Measurements from ENCODE around the gene ALPK3.
"Not testable (repeated sequence)": the region's sequence is repeated elsewhere in the genome, so short reads cannot be mapped to it uniquely, and the experiment has no call there.

Gene ALPK3

DNA sequence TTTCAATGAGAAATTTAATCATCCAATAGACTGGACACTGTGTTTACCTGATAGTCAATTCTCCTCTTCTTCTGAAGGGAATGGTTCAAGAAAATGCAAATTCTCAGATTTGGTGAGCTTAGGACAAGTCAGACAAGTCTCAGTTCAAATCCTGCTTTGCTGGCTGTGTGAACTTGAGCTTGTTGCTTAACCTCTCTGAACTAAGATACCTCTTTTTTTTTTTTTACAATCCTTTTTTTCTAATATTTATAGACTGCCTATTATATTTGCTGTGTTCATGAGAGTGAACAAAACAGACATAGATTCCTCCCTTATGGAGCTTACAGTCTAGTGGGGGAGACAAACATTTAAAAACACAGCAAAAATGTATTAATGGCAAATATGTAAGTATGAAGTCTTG is 59.1 kb downstream of the ALPK3 start:
- no peak for DNase-seq

DNA sequence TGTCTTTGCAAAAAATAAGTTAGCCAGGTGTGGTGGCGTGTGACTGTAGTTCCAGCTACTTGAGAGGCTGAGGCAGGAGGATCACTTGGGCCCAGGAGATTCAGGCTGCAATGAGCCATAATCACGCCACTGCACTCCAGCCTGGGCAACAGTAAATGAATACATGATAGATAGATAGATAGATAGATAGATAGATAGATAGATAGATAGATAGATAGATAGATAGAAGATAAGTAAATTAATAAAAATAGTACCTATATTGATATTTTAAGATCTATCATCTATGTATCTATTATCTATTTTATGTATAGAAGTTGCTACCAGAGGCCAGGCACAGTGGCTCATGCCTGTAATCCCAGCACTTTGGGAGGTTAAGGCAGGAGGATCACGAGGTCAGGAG is 60.5 kb downstream of the ALPK3 start:
- DNase-seq, result not testable (repeated sequence)

- peak; percentile 48 for DNase-seq
Measured at GRCh38 chr15:84878504-84878903, 61.3 kb downstream of the ALPK3 start.

DNA sequence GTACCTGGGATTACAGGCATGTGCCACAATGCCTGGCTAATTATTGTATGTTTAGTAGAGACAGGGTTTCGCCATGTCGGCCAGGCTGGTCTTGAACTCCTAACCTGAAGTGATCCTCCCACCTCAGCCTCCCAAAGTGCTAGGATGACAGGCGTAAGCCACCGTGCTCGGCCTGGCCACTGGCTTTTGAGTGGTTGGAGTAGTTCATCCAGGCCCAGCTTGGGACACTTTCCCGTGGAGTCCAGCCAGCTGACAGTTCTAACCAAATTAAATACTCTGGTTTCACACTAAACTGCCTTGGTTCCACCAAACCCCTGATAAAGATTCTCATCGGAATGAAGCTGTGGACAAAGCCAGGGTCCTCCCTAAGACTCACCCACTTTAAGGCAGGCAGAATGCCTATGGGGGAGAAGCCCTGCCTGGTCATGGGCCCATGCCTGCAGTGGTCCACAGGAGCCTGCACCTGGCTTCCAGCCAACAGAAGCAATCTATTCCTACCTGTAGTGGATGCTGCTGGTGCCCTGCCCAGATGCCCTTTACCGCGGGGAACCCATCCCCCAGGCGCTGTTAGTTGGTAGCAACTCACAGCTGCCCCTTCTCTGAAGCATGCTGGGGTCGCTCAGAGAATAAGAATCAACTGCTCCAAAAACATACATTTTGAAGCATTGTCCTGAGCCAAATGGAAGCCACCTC is 62.1 kb downstream of the ALPK3 start:
- no peak for DNase-seq

- DNase-seq, result no peak
Measured at GRCh38 chr15:84880007-84880406, 62.9 kb downstream of the ALPK3 start.

GRCh38 chr15:84880822-84881519 is 63.8 kb downstream of the ALPK3 start:
- no peak for DNase-seq

DNA sequence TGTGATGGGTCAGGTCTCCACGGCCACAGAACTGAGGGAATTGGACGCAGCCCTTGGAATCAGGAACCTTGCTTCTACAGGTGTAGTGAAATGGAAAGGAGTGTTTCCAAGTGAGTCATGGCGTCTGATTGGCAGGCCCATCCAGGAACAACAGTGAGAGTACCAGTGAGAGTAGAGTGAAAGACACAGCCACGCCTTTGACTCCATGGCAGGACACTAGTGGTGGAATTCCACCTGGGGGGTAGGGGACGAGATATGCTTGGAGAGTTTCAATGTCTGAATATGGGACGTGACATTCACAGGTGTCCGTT is 64.3 kb downstream of the ALPK3 start:
- no peak for DNase-seq

- no peak for DNase-seq
Measured at GRCh38 chr15:84883466-84883865, 66.3 kb downstream of the ALPK3 start.

DNA sequence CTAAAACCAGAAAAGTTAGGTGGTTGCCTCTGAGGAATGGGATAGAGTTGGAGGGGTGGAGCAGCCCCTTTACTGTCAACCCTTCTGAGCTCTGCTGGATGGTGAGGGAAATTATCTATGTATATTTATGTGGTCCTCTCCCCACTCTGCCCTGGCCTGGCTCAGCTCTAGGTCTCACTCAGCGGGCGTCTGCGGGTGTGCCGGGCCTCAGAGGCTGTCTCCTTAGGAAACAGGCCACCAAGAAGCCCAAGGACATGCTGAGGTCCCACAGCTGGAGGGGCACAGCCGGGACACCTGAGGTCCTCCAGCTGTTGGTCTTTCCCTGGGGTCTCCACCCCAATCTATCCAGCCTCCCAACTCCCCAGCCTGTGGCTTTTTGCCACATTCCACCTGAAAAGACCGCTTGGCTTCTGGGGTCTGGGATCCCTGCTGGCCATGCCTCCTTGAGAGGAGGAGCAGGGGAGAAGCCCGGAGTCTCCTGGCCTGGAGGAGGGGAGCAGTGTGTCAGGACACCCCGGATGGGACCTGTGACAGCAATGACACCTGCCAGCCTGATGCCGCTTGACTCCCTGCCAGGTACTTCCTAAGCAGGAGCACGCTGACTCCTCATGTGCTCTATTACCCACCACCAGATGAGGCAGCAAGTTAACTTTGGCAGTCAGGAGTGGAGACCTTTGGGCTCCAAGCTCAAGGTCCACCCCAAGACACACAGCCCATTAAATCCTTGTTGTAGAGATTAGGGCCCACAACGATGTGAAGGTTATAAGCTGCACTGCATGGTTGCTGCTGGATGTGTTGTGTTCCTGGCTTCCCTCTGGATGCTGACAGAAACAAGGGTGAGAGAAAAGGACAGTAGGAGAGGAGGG is 67.0 kb downstream of the ALPK3 start, which contains the start of gene SLC28A1:
Gene SLC28A1, plus strand, starts transcription at position 747 of the 866 bp plus-strand sequence. CDS start 3,099 bp downstream, outside the sequence.
- no peak for DNase-seq

GRCh38 chr15:84885801-84886200 is 68.6 kb downstream of the ALPK3 start:
- no peak for DNase-seq

GRCh38 chr15:84886211-84886983 is 69.2 kb downstream of the ALPK3 start:
- no peak for DNase-seq

DNA sequence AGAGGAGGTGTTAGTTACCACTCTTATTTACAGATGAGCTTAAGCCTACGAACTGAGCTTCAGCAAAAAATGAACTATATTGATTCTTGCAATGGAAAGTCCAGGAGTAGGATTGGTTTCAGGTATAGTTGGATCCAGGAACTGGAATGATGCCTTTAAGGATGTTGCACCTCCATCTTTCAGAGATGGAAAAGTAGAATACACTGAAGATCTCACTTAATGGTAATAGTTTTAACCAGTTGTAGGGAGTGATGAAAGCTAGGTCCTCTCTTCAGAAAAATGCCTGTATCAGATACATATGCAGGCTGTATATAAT is 69.8 kb downstream of the ALPK3 start:
- no peak for DNase-seq

- no peak for DNase-seq
Measured at GRCh38 chr15:84887938-84888337, 70.8 kb downstream of the ALPK3 start.

DNA sequence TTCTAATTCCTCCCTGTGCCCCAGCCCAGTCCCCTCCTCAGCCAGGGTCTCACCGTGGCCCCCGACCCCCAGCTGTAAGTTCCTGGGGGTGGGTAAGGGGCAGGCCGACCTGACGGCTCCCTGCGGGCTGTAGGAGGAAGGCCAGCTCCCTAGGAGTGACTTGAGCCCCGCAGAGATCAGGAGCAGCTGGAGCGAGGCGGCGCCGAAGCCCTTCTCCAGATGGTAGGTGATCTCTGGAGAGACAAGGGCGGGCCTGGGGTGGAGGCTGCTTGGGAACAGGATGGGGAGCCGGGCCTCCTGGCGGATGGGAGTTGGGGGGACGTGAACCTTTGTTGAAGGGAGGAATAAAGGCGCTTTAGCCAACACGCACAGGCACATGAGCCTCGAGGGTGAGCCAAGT is 71.5 kb downstream of the ALPK3 start:
- DNase-seq, result no peak

DNA sequence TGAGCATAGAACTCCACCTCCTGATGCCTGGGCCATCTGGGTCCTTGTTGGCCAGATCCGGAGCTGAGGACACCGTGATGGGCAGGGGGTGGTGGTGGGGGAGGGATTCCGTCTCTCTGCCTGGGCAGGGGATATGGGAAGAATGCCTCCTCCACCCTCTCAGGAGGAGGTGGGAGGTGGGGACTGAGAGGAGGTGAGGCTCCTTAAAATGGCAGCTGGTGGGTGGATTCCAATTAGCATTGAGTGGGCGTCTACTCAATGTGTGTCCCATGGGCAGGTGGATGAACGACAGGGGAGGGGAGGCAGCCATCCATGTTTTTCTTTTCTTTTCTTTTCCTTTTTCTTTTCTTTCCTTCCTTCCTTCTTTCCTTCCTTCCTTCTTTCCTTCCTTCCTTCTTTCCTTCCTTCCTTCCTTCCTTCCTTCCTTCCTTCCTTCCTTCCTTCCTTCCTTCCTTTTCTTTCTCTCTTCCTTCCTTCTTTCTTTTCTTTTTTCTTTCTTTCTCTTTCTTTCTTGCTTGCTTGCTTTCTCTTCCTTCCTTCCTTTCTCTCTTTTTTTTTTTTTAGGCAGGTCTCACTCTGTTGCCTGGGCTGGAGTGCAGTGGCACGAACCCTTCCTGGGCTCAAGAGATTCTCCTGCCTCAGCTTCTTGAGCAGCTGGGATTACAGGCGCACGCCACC is 72.3 kb downstream of the ALPK3 start:
- DNase-seq, result no peak

DNA sequence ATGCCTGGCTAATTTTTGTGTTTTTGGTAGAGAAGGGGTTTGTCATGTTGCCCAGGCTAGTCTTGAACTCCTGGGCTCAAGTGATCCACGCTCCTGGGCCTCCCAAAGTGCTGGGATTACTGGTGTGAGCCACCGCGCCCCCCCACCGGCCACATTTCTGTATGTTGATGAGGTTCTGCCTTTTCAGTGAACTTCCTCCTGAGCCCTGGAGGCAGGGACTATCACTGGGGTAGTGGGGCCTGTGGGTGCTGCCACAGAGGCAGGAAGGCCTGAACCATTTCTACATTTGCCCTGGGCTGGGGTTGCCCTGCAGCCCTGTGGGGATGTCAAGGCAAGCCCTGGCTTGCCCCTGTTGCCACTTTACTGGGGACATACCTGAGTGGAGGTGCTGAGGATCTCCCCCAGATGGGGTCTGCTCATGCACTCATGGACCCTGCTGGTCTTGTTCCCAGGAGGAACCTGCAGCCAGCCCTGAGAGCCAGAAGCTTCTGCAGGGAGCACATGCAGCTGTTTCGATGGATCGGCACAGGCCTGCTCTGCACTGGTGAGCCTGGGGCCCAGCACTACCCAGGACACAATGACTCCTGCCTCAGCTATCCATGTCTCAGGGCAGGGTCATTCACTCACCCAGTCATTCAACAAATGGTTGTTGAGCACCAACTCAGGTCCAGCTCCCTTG is 73.0 kb downstream of the ALPK3 start:
- peak; percentile 3 for DNase-seq

DNA sequence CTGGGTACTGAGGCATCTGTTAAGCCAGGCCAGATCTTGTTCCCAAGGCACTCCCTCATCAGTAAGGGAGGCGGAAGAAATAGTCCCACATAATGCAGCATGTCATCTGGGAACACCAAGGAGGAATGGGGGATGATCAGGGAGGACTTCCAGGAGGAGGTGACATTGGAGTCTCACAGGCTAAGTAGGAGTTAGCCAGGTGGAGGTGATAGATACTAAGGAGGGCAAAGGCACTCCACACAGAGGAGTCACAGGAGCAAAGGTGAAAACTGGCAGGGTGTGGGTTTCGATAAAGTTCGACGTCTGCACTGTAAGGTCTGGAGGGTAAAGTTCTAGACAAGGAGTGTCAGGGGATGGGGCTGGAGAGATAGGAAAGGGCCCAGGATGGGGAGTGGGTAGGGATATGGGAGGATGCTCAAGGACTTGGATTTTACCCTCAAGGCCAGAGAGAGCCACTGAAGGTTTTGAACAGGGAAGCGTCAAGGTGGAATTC is 73.6 kb downstream of the ALPK3 start:
- no peak for DNase-seq

DNA sequence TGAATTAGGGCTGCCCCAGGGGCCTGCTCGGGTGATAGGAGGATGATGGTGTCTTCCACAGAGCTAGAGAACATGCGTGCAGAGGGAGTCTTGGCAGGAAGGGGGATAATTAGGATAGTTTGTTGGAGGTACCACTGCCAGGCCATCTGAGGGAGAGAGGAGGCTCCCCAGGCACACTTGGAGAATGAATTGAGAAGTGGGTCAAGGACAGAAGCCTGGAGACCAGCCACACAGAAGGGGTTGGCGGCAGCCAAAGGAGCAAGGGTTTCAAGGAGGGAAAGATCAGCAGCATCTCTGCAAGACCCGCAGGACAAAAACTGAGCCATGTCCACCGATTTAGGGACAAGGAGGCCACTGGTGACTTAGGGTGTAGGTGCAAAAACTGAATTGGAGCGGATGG is 74.2 kb downstream of the ALPK3 start:
- DNase-seq, result no peak

- DNase-seq, result no peak
Measured at GRCh38 chr15:84892786-84893307, 75.7 kb downstream of the ALPK3 start.

DNA sequence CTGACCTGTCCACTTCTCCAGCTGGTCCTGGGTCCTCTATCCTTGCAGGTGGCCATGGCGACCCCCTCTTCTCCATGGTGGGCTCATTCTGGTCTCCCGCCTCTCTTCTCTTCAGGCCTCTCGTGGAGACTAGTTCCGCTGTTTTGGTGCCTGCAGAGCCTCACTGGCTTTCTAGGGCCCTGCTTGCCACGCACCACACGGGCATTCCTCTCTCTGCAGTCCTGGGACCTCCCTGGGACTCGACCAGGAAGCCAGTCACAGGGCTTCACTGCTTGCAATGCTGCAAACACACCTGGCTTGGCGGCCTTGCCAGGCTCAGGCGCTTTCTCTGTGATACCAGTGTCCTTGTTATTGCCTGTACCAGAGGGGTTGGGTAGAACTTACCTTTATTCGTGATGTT is 76.5 kb downstream of the ALPK3 start:
- DNase-seq, result no peak

DNA sequence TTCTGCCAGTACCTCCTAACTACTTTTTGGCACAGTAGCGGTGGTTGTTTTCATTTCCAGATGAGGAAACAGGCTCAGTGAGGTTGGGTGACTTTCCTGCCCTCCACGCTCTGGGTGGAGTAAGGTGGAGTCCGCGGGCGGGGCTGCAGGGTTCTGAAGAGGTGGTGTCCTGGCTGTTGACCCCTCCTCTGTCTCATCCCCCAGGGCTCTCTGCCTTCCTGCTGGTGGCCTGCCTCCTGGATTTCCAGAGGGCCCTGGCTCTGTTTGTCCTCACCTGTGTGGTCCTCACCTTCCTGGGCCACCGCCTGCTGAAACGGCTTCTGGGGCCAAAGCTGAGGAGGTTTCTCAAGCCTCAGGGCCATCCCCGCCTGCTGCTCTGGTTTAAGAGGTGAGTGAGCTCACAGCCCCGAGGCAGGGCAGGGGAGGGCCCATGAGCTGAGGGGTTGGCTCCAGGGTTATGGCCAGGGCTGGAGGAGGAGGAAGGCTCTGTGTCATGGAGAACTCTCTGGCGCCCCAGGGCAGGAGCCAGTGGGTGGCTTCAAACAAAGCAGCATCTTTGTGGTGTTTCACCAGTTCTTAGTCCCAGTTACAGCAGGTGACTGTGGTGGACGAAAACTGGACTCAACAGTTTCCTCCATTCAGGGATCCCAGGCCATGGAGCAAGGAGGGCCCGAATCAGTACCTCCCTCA is 77.7 kb downstream of the ALPK3 start:
- no peak for DNase-seq
